ENCODE data around the gene PARVG. TPM values are rescaled to one million over a fixed set of nuclear protein-coding genes. Genes with fewer than 3 reads are reported as not detected.

PARVG gene
- total RNA-seq, 1 experiment from 2014 or later: 1.3 TPM

DNA sequence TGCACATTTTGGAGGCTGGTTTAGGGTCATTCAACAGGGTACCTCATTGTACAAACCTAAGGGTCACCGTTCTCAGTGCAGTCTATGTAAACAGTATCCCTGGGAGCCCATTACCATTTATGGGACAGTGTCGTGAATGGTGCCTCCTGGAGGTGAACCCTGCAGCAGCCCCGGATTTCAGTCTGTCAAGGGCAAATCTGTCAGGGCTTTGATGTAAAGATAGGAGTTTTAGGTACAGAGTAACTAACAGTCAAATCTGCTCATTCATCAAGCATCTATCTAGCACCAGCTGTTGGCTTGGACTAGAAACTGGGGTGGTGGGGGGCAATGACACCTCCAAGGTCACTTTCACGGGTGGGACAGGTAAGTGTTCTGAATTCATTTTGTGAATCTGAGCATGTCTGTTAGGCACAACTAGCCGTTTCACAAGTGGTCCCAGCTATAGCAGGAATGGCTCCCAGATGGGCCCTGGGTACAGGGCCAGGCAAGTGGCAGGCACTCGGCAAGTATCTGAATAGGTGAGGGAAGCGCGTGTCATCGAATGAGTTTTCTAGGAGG is 63.6 kb downstream of the PARVG start:
- Histone ChIP-seq H3K27ac (ENCODE audit: insufficient read length, low read depth, low read length) (no peak overlapping the region), H2BK120ac (ENCODE audit: low read depth, low read length, poor library complexity, severe bottlenecking) (no peak overlapping the region), H3K79me2 (ENCODE audit: insufficient read depth, low read length) (no peaks in the 10 kb centered on the region), H3K4me1 (ENCODE audit: insufficient read depth, low read length) (no peaks in the 10 kb centered on the region), H3T11ph (ENCODE audit: low read length) (no peak overlapping the region), H3K79me1 (ENCODE audit: insufficient read depth, low read depth, low read length, poor library complexity, severe bottlenecking) (no peaks in the 10 kb centered on the region), H4K20me1 (ENCODE audit: control insufficient read depth, insufficient read depth, insufficient read length) (no peaks in the 10 kb centered on the region), H3K23me2 (ENCODE audit: insufficient read length, low read depth, low read length, poor library complexity, severe bottlenecking) (no peaks in the 10 kb centered on the region), H2BK20ac (ENCODE audit: low read depth, low read length, poor library complexity, severe bottlenecking) (no peak overlapping the region), H4K91ac (ENCODE audit: insufficient read length, low read depth, low read length) (no peak overlapping the region), H2AFZ (ENCODE audit: low read length) (no peak overlapping the region), H2BK15ac (ENCODE audit: low read depth, low read length) (no peak overlapping the region), H3K9me3 (ENCODE audit: control insufficient read depth, low read depth, low read length) (no peaks in the 10 kb centered on the region), H2AK5ac (ENCODE audit: insufficient read length, low read length) (no peak overlapping the region), H3K23ac (ENCODE audit: insufficient read length, low read depth, low read length) (no peak overlapping the region), H2BK12ac (ENCODE audit: insufficient read length, low read depth, low read length) (no peak overlapping the region), H3K14ac (ENCODE audit: insufficient read depth, low read length) (no peak overlapping the region), H3K27me3 (ENCODE audit: insufficient read depth, low read length) (no peaks in the 10 kb centered on the region), H2BK5ac (ENCODE audit: insufficient read length, low read length) (no peak overlapping the region), H4K8ac (replicated peaks; ENCODE audit: insufficient read length, low read depth, low read length) (no peak overlapping the region), H3K4ac (ENCODE audit: low read depth, low read length) (no peak overlapping the region), H4K5ac (ENCODE audit: insufficient read length, low read depth, low read length) (no peak overlapping the region), H3K56ac (ENCODE audit: insufficient read length, low read depth, low read length) (no peak overlapping the region), H3K9ac (ENCODE audit: extremely low read depth, insufficient read length, low read length) (no peak overlapping the region), H3K4me2 (ENCODE audit: insufficient read depth, insufficient read length, low read length) (no peak overlapping the region), H3K18ac (ENCODE audit: insufficient read length, low read depth, low read length) (no peak overlapping the region)
- no CpG with 5 or more reads among the region's 9 CpGs for WGBS (ENCODE audit: extremely low coverage, insufficient read length, low lambda C conversion rate)
- peaks cover 3% of the 10 kb centered on the region for H3K27me3 Mint-ChIP-seq (ENCODE audit: low read depth)
- no peak overlapping the region for H3K4me3 Mint-ChIP-seq
- peaks cover 0 to 4% of the 10 kb centered on the region in 2 experiments; a peak in 2 of 4 replicates for H3K4me1 Mint-ChIP-seq
- H3K9me3 Mint-ChIP-seq: peaks cover 4 to 5% of the 10 kb centered on the region in 2 experiments
- H3K27ac Mint-ChIP-seq: peak overlapping the region in 1 of 3 experiments; percentile 29; a peak in 1 of 7 replicates
- TF ChIP-seq, protein P1, sequence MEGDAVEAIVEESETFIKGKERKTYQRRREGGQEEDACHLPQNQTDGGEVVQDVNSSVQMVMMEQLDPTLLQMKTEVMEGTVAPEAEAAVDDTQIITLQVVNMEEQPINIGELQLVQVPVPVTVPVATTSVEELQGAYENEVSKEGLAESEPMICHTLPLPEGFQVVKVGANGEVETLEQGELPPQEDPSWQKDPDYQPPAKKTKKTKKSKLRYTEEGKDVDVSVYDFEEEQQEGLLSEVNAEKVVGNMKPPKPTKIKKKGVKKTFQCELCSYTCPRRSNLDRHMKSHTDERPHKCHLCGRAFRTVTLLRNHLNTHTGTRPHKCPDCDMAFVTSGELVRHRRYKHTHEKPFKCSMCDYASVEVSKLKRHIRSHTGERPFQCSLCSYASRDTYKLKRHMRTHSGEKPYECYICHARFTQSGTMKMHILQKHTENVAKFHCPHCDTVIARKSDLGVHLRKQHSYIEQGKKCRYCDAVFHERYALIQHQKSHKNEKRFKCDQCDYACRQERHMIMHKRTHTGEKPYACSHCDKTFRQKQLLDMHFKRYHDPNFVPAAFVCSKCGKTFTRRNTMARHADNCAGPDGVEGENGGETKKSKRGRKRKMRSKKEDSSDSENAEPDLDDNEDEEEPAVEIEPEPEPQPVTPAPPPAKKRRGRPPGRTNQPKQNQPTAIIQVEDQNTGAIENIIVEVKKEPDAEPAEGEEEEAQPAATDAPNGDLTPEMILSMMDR (conservative IDR thresholded peaks at IDR 0.05): no peak
- peaks cover 2 to 8% (median 6%) of the 10 kb centered on the region in 3 experiments; a peak in 4 of 7 replicates for H3K36me3 Mint-ChIP-seq (ENCODE audit: insufficient read depth in 1 of 3, low read depth in 3 of 3)
- DNase-seq: no peak

Measured in H9 (cell line).